Measurements from ENCODE around the gene TRPM3. TPM values are rescaled to one million over a fixed set of nuclear protein-coding genes. Genes with fewer than 3 reads are reported as not detected.
"Not testable (repeated sequence)": the region's sequence is repeated elsewhere in the genome, so short reads cannot be mapped to it uniquely, and the experiment has no call there.

TRPM3 gene
- total RNA-seq, 1 donor from 2014 or later: not detected

GRCh38 chr9:70672161-70672649 is 449.2 kb downstream of the TRPM3 start:
- no peaks in the 10 kb centered on the region for H3K27me3 Mint-ChIP-seq (ENCODE audit: low read depth)
- H3K36me3 Mint-ChIP-seq (ENCODE audit: low read depth): no peaks in the 10 kb centered on the region
- H3K9me3 Mint-ChIP-seq: no peaks in the 10 kb centered on the region
- H3K27ac Mint-ChIP-seq: no peak overlapping the region
- no peak for DNase-seq (ENCODE audit: low spot score)
- intact Hi-C loops (cut with micrococcal nuclease): no loop called here
- H3K4me1 Mint-ChIP-seq (ENCODE audit: low read depth): no peaks in the 10 kb centered on the region
- no peak overlapping the region for H3K4me3 Mint-ChIP-seq (ENCODE audit: low read depth)

DNA sequence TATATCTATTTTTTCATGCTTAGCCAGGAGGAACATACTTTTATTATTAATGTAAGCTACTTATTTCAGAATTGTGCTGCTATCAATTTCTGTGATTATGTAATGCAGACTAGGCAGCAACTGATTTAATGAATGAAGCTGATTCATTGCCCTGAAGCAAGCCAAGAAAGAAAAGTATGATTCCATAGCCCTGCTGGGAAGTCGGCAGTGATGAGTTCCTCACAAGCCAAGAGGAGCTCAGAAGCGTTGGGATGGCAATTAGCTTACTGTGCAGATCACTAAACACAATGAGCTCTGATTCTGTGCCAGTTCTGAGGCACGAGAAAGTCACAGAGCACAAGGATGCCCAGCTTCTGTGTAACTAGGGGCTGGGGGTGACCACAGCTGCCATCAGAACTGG is 452.7 kb downstream of the TRPM3 start:
- no peak overlapping the region for H3K27ac Mint-ChIP-seq
- intact Hi-C loops (cut with micrococcal nuclease): no loop called here
- no peak overlapping the region for H3K4me3 Mint-ChIP-seq (ENCODE audit: low read depth)
- H3K4me1 Mint-ChIP-seq (ENCODE audit: low read depth): peaks cover 10% of the 10 kb centered on the region
- no peaks in the 10 kb centered on the region for H3K9me3 Mint-ChIP-seq
- no peak for DNase-seq (ENCODE audit: low spot score)
- H3K36me3 Mint-ChIP-seq (ENCODE audit: low read depth): no peaks in the 10 kb centered on the region
- peaks cover 2% of the 10 kb centered on the region for H3K27me3 Mint-ChIP-seq (ENCODE audit: low read depth)

DNA sequence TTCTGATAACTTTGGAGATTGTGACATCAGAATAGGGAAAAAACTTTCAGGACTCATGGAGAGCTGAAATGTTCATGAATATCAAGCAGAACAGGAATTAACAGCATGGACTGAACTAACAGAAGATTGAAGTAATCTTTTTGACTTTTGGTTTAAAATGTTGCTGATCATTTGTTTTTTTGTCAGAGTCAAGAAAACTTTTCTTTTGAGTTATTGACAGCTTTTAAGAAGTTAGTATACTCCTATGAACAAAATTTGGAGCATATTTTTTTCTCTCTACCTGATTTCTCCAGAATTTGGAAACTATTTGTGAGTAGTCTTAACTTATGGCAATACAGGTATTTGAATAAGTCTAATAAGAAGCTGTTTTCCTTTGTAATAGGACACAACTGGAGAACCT is 462.7 kb downstream of the TRPM3 start:
- Mint-ChIP-seq H3K36me3 (ENCODE audit: low read depth) (no peaks in the 10 kb centered on the region), H3K4me1 (ENCODE audit: low read depth) (no peaks in the 10 kb centered on the region), H3K9me3 (peaks cover 8% of the 10 kb centered on the region), H3K27me3 (ENCODE audit: low read depth) (peaks cover 4% of the 10 kb centered on the region), H3K27ac (no peak overlapping the region), H3K4me3 (ENCODE audit: low read depth) (no peak overlapping the region)
- intact Hi-C loops (cut with micrococcal nuclease): no loop called here
- DNase-seq (ENCODE audit: low spot score): no peak

DNA sequence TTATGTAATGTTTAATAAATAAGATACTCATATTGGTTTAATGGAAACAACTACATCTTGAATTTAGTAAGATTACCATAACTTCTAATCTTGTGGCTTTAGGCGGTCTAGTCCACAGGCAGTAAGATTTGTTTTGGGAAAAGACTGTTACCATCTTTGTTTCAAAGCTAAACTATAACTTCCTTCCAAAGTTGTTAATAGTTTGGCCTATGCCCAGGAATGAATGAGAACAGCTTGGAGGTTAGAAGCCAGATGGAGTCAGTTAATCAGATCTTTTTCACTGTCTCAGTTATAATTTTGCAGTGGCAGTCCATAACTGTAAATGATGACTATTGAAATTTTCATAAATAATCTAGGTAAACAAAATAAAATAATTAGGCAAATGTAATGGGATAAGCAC is 465.1 kb downstream of the TRPM3 start:
- Mint-ChIP-seq H3K4me3 (ENCODE audit: low read depth) (no peak overlapping the region), H3K4me1 (ENCODE audit: low read depth) (no peaks in the 10 kb centered on the region), H3K36me3 (ENCODE audit: low read depth) (no peaks in the 10 kb centered on the region), H3K9me3 (peaks cover 8% of the 10 kb centered on the region), H3K27me3 (ENCODE audit: low read depth) (no peaks in the 10 kb centered on the region), H3K27ac (no peak overlapping the region)
- DNase-seq (ENCODE audit: low spot score): no peak
- intact Hi-C loops (cut with micrococcal nuclease): no loop called here

GRCh38 chr9:70654144-70654543 is 467.3 kb downstream of the TRPM3 start:
- Mint-ChIP-seq H3K27me3 (ENCODE audit: low read depth) (peaks cover 2% of the 10 kb centered on the region), H3K9me3 (no peaks in the 10 kb centered on the region), H3K4me1 (ENCODE audit: low read depth) (no peaks in the 10 kb centered on the region), H3K4me3 (ENCODE audit: low read depth) (no peak overlapping the region), H3K27ac (no peak overlapping the region), H3K36me3 (ENCODE audit: low read depth) (no peaks in the 10 kb centered on the region)
- DNase-seq (ENCODE audit: low spot score): no peak
- intact Hi-C loops (cut with micrococcal nuclease): no loop called here

DNA sequence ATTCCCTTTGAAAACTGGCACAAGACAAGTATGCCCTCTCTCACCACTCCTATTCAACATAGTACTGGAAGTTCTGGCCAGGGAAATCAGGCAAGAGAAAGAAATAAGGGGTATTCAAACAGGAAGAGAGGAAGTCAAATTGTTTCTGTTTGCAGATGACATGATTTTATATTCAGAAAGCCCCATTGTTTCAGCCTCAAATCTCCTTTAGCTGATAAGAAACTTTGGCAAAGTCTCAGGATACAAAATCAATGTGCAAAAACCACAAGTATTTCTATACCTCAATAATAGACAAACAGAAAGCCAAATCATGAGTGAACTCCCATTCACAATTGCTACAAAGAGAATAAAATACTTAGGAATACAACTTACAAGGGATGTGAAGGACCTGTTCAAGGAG is 476.8 kb downstream of the TRPM3 start:
- H3K4me1 Mint-ChIP-seq (ENCODE audit: low read depth); H3K9me3 Mint-ChIP-seq; H3K36me3 Mint-ChIP-seq (ENCODE audit: low read depth); H3K27me3 Mint-ChIP-seq (ENCODE audit: low read depth); H3K27ac Mint-ChIP-seq; H3K4me3 Mint-ChIP-seq (ENCODE audit: low read depth); intact Hi-C loops (cut with micrococcal nuclease); DNase-seq (ENCODE audit: low spot score): not testable (repeated sequence)

DNA sequence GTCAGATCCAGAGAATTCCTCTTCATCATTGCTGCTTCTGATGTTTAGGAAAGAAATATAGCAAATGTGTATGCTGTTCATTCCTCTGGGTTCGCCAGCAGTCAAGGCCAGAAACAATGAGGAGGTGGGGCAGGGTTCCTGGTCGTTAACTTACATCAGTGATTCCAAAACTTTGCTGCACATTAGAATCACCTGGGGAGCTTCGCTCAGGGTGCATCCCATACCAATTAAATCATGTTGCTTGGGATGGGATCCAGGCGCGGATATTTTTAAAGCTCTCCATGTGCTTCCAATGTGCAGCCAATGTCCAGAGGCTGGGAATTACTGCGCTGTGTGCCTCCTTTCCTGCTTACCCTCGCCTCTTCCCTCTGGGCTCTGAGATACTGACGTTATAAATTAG is 479.1 kb downstream of the TRPM3 start:
- Mint-ChIP-seq H3K36me3 (ENCODE audit: low read depth) (no peaks in the 10 kb centered on the region), H3K4me3 (ENCODE audit: low read depth) (no peak overlapping the region), H3K9me3 (no peaks in the 10 kb centered on the region), H3K27me3 (ENCODE audit: low read depth) (peaks cover 6% of the 10 kb centered on the region), H3K27ac (no peak overlapping the region), H3K4me1 (ENCODE audit: low read depth) (no peaks in the 10 kb centered on the region)
- intact Hi-C loops (cut with micrococcal nuclease): no loop called here
- DNase-seq (ENCODE audit: low spot score): no peak

DNA sequence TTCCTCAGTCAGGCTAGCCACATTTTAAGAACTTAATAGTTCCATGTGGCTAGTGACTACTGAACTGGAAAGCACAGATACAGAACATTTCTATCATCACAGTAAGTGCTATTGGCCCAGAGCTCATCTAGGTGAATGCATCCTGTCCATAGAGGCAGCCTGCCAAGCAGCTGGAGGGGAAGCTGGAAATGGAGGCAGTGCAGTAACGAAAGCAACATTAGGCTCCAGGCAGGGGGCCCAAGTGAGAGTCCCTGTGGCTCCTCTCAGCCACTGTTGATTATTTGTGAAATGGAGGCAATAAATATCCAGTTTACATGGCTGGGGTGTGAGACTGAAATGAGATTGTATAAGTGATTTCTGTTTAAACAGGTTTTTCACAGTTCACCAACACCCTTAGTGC is 479.8 kb downstream of the TRPM3 start:
- DNase-seq (ENCODE audit: low spot score): no peak
- H3K27me3 Mint-ChIP-seq (ENCODE audit: low read depth): peaks cover 6% of the 10 kb centered on the region
- no peaks in the 10 kb centered on the region for H3K9me3 Mint-ChIP-seq
- no peak overlapping the region for H3K27ac Mint-ChIP-seq
- H3K4me1 Mint-ChIP-seq (ENCODE audit: low read depth): no peaks in the 10 kb centered on the region
- H3K36me3 Mint-ChIP-seq (ENCODE audit: low read depth): no peaks in the 10 kb centered on the region
- intact Hi-C loops (cut with micrococcal nuclease): no loop called here
- no peak overlapping the region for H3K4me3 Mint-ChIP-seq (ENCODE audit: low read depth)

DNA sequence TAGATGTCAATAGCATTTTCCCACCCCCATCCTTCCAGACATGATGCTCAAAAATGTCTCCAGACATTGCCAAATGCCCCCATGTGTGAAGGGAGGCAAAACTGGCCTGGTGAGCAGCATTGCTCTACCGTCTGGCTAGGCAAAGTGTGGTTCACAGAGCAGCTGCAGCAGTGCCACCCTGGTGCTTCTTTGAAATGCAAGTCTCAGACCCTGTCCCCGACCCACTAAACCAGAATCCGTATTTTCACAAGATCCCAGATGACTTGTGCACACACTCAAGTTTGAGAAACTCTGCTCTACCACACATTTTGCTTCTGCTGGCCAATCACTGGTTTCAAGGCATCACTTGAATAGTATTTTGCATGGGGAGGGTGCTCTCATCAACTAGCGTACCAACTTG is 480.4 kb downstream of the TRPM3 start:
- no peak for DNase-seq (ENCODE audit: low spot score)
- Mint-ChIP-seq H3K4me1 (ENCODE audit: low read depth) (no peaks in the 10 kb centered on the region), H3K4me3 (ENCODE audit: low read depth) (no peak overlapping the region), H3K27ac (no peak overlapping the region), H3K36me3 (ENCODE audit: low read depth) (no peaks in the 10 kb centered on the region), H3K9me3 (no peaks in the 10 kb centered on the region), H3K27me3 (ENCODE audit: low read depth) (peaks cover 6% of the 10 kb centered on the region)
- intact Hi-C loops (cut with micrococcal nuclease): no loop called here

DNA sequence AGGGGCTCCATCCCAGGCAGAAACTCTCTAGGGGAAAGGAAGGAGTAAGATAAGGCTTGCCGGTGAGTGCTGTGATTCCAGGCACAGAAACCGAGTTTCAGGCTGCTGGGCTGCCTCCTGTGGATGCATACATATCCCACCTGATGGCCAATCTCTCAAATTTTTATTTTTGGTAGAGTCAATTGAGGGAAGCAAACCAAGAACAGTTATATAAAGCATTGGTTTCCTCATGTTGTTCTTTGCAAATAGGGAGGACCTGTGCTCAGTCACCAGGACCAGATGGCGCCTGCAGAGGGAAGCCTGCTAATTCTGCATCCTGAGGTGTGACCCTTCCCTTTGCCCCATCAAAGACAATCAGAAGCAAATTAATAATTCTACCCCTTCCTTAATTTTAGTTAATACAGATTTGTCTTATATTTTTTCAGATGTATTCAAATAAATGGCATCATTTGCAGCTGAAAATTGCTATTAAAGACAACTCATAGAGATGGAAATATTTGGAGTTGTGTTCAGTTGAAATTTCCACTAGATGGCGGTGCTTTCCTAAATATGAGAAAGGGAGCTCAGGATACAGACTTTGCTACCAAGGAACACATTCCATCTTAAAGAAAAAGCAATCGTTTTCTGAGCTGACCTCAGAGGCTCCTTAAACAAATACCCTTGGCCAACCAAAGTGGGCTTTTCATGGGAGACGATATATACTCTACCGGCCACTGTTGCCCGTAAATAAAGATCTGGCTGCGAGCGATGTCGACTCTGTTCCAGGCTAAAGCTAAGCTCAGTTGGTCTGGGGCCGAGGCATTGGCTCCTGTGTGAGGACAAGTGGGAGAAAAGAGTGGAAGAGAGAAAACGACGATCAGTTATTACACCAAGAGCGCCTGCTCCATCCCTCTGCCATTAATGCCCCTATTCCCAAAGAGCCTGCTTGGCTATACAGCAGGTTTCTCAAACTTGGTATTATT is 481.3 kb downstream of the TRPM3 start:
- Mint-ChIP-seq H3K9me3 (no peaks in the 10 kb centered on the region), H3K27me3 (ENCODE audit: low read depth) (peaks cover 6% of the 10 kb centered on the region), H3K36me3 (ENCODE audit: low read depth) (no peaks in the 10 kb centered on the region), H3K4me3 (ENCODE audit: low read depth) (no peak overlapping the region), H3K4me1 (ENCODE audit: low read depth) (no peaks in the 10 kb centered on the region), H3K27ac (no peak overlapping the region)
- intact Hi-C loops (cut with micrococcal nuclease): no loop called here
- no peak for DNase-seq (ENCODE audit: low spot score)

GRCh38 chr9:70635790-70636189 is 485.6 kb downstream of the TRPM3 start:
- no peak overlapping the region for H3K27ac Mint-ChIP-seq
- DNase-seq (ENCODE audit: low spot score): no peak
- H3K27me3 Mint-ChIP-seq (ENCODE audit: low read depth): peaks cover 6% of the 10 kb centered on the region
- H3K36me3 Mint-ChIP-seq (ENCODE audit: low read depth): no peaks in the 10 kb centered on the region
- intact Hi-C loops (cut with micrococcal nuclease): no loop called here
- peaks cover 1% of the 10 kb centered on the region for H3K4me1 Mint-ChIP-seq (ENCODE audit: low read depth)
- no peak overlapping the region for H3K4me3 Mint-ChIP-seq (ENCODE audit: low read depth)
- H3K9me3 Mint-ChIP-seq: no peaks in the 10 kb centered on the region

DNA sequence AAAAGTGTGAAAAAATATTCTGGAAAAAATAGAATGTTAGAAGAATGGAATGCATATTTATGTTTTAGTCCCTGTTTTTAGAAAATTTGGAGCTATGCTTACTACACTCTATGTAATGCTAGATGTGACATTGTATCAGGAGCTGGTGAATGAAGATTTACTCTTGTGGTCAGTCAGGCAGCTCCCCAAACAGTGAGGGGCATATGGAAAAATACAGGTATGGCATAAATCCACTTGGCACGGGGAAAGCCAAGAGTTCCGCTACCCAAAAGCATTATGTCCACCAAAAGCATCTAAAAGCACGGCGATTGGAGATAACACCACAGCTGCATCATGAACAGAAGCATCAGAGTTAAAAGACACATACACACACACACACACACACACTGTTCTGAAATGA is 486.7 kb downstream of the TRPM3 start:
- peaks cover 2% of the 10 kb centered on the region for H3K4me1 Mint-ChIP-seq (ENCODE audit: low read depth)

GRCh38 chr9:70630971-70631370 is 490.4 kb downstream of the TRPM3 start:
- intact Hi-C loops (cut with micrococcal nuclease): no loop called here
- H3K4me1 Mint-ChIP-seq (ENCODE audit: low read depth): peaks cover 2% of the 10 kb centered on the region
- H3K9me3 Mint-ChIP-seq: no peaks in the 10 kb centered on the region
- H3K27me3 Mint-ChIP-seq (ENCODE audit: low read depth): peaks cover 6% of the 10 kb centered on the region
- H3K27ac Mint-ChIP-seq: no peak overlapping the region
- DNase-seq (ENCODE audit: low spot score): no peak
- H3K36me3 Mint-ChIP-seq (ENCODE audit: low read depth): no peaks in the 10 kb centered on the region
- no peak overlapping the region for H3K4me3 Mint-ChIP-seq (ENCODE audit: low read depth)

More for the DNA sequence above, 486.7 kb downstream of the TRPM3 start:
- Mint-ChIP-seq H3K9me3 (no peaks in the 10 kb centered on the region), H3K27ac (no peak overlapping the region), H3K4me3 (ENCODE audit: low read depth) (no peak overlapping the region), H3K36me3 (ENCODE audit: low read depth) (no peaks in the 10 kb centered on the region), H3K27me3 (ENCODE audit: low read depth) (peaks cover 6% of the 10 kb centered on the region)
- DNase-seq (ENCODE audit: low spot score): no peak
- intact Hi-C loops (cut with micrococcal nuclease): no loop called here

All from activated T-helper 2 cell treated with anti-CD3 and anti-CD28 coated beads, Interferon-gamma antibody, Interleukin-2, Interleukin-4, amounts not matched to agents 10 μg/mL and 5 μg/mL and 100 μg/mL, durations not matched to agents 14 hours and 24 hours and 36 hours (primary cell).